ENCODE results near the gene BATF2.

GRCh38 chr11:65019824-65020223 is 23.1 kb upstream of the BATF2 start:
- TF ChIP-seq, protein P1, sequence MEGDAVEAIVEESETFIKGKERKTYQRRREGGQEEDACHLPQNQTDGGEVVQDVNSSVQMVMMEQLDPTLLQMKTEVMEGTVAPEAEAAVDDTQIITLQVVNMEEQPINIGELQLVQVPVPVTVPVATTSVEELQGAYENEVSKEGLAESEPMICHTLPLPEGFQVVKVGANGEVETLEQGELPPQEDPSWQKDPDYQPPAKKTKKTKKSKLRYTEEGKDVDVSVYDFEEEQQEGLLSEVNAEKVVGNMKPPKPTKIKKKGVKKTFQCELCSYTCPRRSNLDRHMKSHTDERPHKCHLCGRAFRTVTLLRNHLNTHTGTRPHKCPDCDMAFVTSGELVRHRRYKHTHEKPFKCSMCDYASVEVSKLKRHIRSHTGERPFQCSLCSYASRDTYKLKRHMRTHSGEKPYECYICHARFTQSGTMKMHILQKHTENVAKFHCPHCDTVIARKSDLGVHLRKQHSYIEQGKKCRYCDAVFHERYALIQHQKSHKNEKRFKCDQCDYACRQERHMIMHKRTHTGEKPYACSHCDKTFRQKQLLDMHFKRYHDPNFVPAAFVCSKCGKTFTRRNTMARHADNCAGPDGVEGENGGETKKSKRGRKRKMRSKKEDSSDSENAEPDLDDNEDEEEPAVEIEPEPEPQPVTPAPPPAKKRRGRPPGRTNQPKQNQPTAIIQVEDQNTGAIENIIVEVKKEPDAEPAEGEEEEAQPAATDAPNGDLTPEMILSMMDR (IDR thresholded peaks at IDR 0.05), result no peak
- no peak for TF ChIP-seq POLR2A (IDR thresholded peaks at IDR 0.05)
